ENCODE measurements around the gene NEDD9. TPM values are rescaled to one million over a fixed set of nuclear protein-coding genes. Genes with fewer than 3 reads are reported as not detected.
A peak's percentile ranks its signal among the peaks of the same experiment; 100 is the strongest.

The NEDD9 gene
- total and polyA plus RNA-seq, 2 of the 4 experiments (the other 2 are of a cell fraction): 7.6 to 16.5 TPM

DNA sequence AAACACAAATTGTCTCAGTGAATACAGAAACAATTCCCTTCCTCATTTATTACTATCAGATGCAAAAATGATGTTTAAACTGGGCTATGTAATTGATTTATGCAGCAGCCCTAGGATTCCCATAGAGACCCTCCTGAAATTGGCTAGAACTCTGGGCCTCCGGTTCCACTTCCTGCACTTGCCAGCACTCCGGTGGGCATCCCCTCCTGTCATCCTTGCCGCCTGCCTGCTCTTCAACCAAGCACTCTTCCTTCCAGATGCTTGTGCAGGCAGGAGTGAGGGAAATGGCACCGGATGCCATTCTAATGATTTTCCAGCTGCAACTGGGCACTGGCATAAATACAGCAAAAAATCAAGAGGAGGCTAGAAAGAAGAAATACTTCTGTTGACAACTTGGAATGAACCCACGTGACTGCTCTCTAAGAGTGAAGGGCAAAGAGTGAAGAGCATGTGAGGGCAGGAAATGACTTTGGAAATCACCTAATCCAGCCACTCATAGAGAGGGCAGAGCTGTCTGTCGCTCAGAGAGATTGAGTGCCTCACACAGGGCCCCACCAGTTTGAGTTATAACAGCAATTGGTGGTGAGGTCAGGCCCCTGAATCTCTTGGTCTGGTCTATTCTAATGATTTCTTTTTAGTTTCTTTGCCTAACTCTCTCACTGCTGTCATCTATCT lies 3.7 kb upstream of the NEDD9 start:
- intact Hi-C loops (cut with micrococcal nuclease): no loop called here
- no peak for ATAC-seq (ENCODE audit: low read depth)
- POLR2A ChIA-PET (ENCODE audit: unreplicated experiment): no interaction called here
- WGBS, 2 experiments (ENCODE audit: extremely low coverage in 2 of 2, insufficient read length in 1 of 2): 80% methylated on average over 1 of the region's 6 CpGs; no CpG with 5 or more reads in 1 of the 2 experiments
- TF ChIP-seq, protein P1, sequence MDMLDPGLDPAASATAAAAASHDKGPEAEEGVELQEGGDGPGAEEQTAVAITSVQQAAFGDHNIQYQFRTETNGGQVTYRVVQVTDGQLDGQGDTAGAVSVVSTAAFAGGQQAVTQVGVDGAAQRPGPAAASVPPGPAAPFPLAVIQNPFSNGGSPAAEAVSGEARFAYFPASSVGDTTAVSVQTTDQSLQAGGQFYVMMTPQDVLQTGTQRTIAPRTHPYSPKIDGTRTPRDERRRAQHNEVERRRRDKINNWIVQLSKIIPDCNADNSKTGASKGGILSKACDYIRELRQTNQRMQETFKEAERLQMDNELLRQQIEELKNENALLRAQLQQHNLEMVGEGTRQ (IDR thresholded peaks at IDR 0.05; ENCODE audit: low read depth, low read length): peak; percentile 48; the same call in 1 of the 2 replicates
- no peak for TF ChIP-seq ELK1 (IDR thresholded peaks at IDR 0.05; ENCODE audit: borderline replicate concordance, low read depth, low read length)
- Histone ChIP-seq H3K4ac (ENCODE audit: low read depth, low read length) (peak overlapping the region; percentile 22; the same call in 1 of the 2 replicates), H4K91ac (ENCODE audit: insufficient read depth, low read depth, low read length) (no peak overlapping the region), H2AK5ac (ENCODE audit: low read depth, low read length) (peak overlapping the region; percentile 1; the same call in 1 of the 2 replicates), H3K9me3 (ENCODE audit: control insufficient read depth, insufficient read depth, low read length) (no peaks in the 10 kb centered on the region), H2AFZ (replicated peaks; ENCODE audit: low read length, poor library complexity) (peak overlapping the region; percentile 73), H2BK15ac (ENCODE audit: low read depth, low read length) (no peak overlapping the region; the same call in 2 of the 3 replicates), H3K23ac (ENCODE audit: low read depth, low read length) (peak overlapping the region; percentile 37; the same call in 1 of the 2 replicates), H3K36me3 (ENCODE audit: control insufficient read depth, insufficient read depth, low read length) (no peaks in the 10 kb centered on the region), H3K9ac (ENCODE audit: low read depth, low read length) (no peak overlapping the region), H3K27ac (ENCODE audit: insufficient read depth, low read length) (no peak overlapping the region), H3K9me1 (ENCODE audit: insufficient read depth, low read length) (peaks cover 4% of the 10 kb centered on the region; the same call in 1 of the 2 replicates), H3K4me1 (ENCODE audit: control insufficient read depth, insufficient read depth, low read length) (peaks cover 7% of the 10 kb centered on the region), H3K56ac (ENCODE audit: extremely low read depth, insufficient read depth, low read length) (no peak overlapping the region), H3K14ac (replicated peaks; ENCODE audit: low read depth, low read length) (peak overlapping the region; percentile 55; the same call in 1 of the 2 replicates), H2AK9ac (replicated peaks; ENCODE audit: low read depth, low read length, poor library complexity) (no peak overlapping the region), H3K79me1 (ENCODE audit: low read depth in 1 of 2, low read length in 2 of 2) (peaks cover 0 to 3% of the 10 kb centered on the region in 2 experiments; a peak in 1 of 4 replicates), H4K8ac (ENCODE audit: low read depth in 2 of 2, low read length in 2 of 2) (peak overlapping the region in 1 of 2 experiments; percentile 43; a peak in 1 of 4 replicates), H3K4me3 (ENCODE audit: insufficient read depth, low read depth, low read length) (no peak overlapping the region), H2BK120ac (ENCODE audit: low read depth, low read length) (no peak overlapping the region), H3K4me2 (ENCODE audit: low read depth, low read length) (no peak overlapping the region), H3K27me3 (ENCODE audit: control insufficient read depth, insufficient read depth, low read length) (no peaks in the 10 kb centered on the region), H2BK5ac (ENCODE audit: low read depth, low read length, poor library complexity, severe bottlenecking) (no peak overlapping the region), H3K18ac (ENCODE audit: low read depth, low read length) (no peak overlapping the region), H2BK20ac (ENCODE audit: low read depth, low read length) (peak overlapping the region; percentile 28; the same call in 1 of the 2 replicates), H4K5ac (ENCODE audit: low read depth, low read length) (no peak overlapping the region), H4K20me1 (ENCODE audit: insufficient read depth, low read length) (peaks cover 6% of the 10 kb centered on the region; the same call in 1 of the 2 replicates)
- CTCF ChIA-PET: no interaction called here
- BruUV-seq (replicated peaks): no TSS peak
- in situ Hi-C loops (cut with MboI; ENCODE audit: low sequenced_read_pairs): loop anchor here (10.0 kb wide), 1 partner anchor 259 kb away; no protein-coding TSS in a partner anchor
- dilution Hi-C loops (cut with HindIII; ENCODE audit: low sequenced_read_pairs, unreplicated experiment): no loop called here
- DNase-seq: no peak

All from IMR-90 (cell line).